Measurements from ENCODE around the gene PRG3. TPM values are rescaled to one million over a fixed set of nuclear protein-coding genes. Genes with fewer than 3 reads are reported as not detected.

The PRG3 gene
- total RNA-seq, 1 experiment from 2014 or later: not detected

GRCh38 chr11:57429946-57430345, 49.0 kb upstream of the PRG3 start:
- TF ChIP-seq CTCF (conservative IDR thresholded peaks at IDR 0.05): no peak
- Mint-ChIP-seq H3K27ac (no peak overlapping the region), H3K4me3 (no peak overlapping the region), H3K36me3 (ENCODE audit: insufficient read depth in 1 of 3, low read depth in 3 of 3) (peaks cover 5 to 9% (median 8%) of the 10 kb centered on the region in 3 experiments; a peak in 4 of 7 replicates), H3K4me1 (peaks cover 21 to 26% of the 10 kb centered on the region in 2 experiments), H3K27me3 (ENCODE audit: low read depth) (peaks cover 60% of the 10 kb centered on the region), H3K9me3 (no peaks in the 10 kb centered on the region)
- no CpG with 5 or more reads among the region's 4 CpGs for WGBS (ENCODE audit: extremely low coverage, insufficient read length, low lambda C conversion rate)
- H3K18ac ChIP-seq (ENCODE audit: insufficient read length, low read depth, low read length): no peak overlapping the region
- H3T11ph ChIP-seq (ENCODE audit: low read length): no peak overlapping the region
- H3K27me3 ChIP-seq (ENCODE audit: insufficient read depth, low read length): peaks cover 3% of the 10 kb centered on the region; the same call in 1 of the 2 replicates
- H3K79me1 ChIP-seq (ENCODE audit: insufficient read depth, low read depth, low read length, poor library complexity, severe bottlenecking): no peaks in the 10 kb centered on the region
- H3K9me3 ChIP-seq (ENCODE audit: control insufficient read depth, low read depth, low read length): no peaks in the 10 kb centered on the region
- H2BK15ac ChIP-seq (ENCODE audit: low read depth, low read length): no peak overlapping the region
- H3K14ac ChIP-seq (ENCODE audit: insufficient read depth, low read length): no peak overlapping the region
- H3K9ac ChIP-seq (ENCODE audit: extremely low read depth, insufficient read length, low read length): no peak overlapping the region
- H3K4ac ChIP-seq (ENCODE audit: low read depth, low read length): no peak overlapping the region
- H3K56ac ChIP-seq (ENCODE audit: insufficient read length, low read depth, low read length): no peak overlapping the region
- no peak overlapping the region for H4K8ac ChIP-seq (replicated peaks; ENCODE audit: insufficient read length, low read depth, low read length)
- H2BK5ac ChIP-seq (ENCODE audit: insufficient read length, low read length): no peak overlapping the region
- H4K5ac ChIP-seq (ENCODE audit: insufficient read length, low read depth, low read length): no peak overlapping the region
- no peak for DNase-seq
- H2AFZ ChIP-seq (ENCODE audit: low read length): no peak overlapping the region
- H2BK12ac ChIP-seq (ENCODE audit: insufficient read length, low read depth, low read length): no peak overlapping the region
- peaks cover 2% of the 10 kb centered on the region; the same call in 1 of the 2 replicates for H3K4me1 ChIP-seq (ENCODE audit: insufficient read depth, low read length)
- H2AK5ac ChIP-seq (ENCODE audit: insufficient read length, low read length): no peak overlapping the region
- peaks cover 6% of the 10 kb centered on the region for H3K23me2 ChIP-seq (ENCODE audit: insufficient read length, low read depth, low read length, poor library complexity, severe bottlenecking)
- H3K4me2 ChIP-seq (ENCODE audit: insufficient read depth, insufficient read length, low read length): no peak overlapping the region
- H3K23ac ChIP-seq (ENCODE audit: insufficient read length, low read depth, low read length): no peak overlapping the region
- no peak overlapping the region for H2BK120ac ChIP-seq (ENCODE audit: low read depth, low read length, poor library complexity, severe bottlenecking)
- H3K79me2 ChIP-seq (ENCODE audit: insufficient read depth, low read length): no peaks in the 10 kb centered on the region
- no peak overlapping the region for H4K91ac ChIP-seq (ENCODE audit: insufficient read length, low read depth, low read length)
- no peak overlapping the region for H2BK20ac ChIP-seq (ENCODE audit: low read depth, low read length, poor library complexity, severe bottlenecking)
- H4K20me1 ChIP-seq (ENCODE audit: control insufficient read depth, insufficient read depth, insufficient read length): no peaks in the 10 kb centered on the region
- no peak overlapping the region for H3K27ac ChIP-seq (ENCODE audit: insufficient read length, low read depth, low read length)

Data from H9 (cell line).